ENCODE data around the gene GNG7.
"Not testable (repeated sequence)": the region's sequence is repeated elsewhere in the genome, so short reads cannot be mapped to it uniquely, and the experiment has no call there.

Gene GNG7

GRCh38 chr19:2511991-2512390, 190.5 kb downstream of the GNG7 start:
- H3K9me3 ChIP-seq (replicated peaks; ENCODE audit: low read length), result no peaks in the 10 kb centered on the region
- no peak overlapping the region for H3K4me3 ChIP-seq (ENCODE audit: low read length)
- no peaks in the 10 kb centered on the region for H3K36me3 ChIP-seq (ENCODE audit: insufficient read depth, low read length)
- no peaks in the 10 kb centered on the region for H3K27me3 ChIP-seq (ENCODE audit: control insufficient read depth, insufficient read depth, low read length)
- no peak overlapping the region for H3K4me2 ChIP-seq (ENCODE audit: low read length)
- H3K4me1 ChIP-seq (ENCODE audit: control insufficient read depth, insufficient read depth, low read length), result peaks cover 3% of the 10 kb centered on the region
- no peak overlapping the region for H3K9ac ChIP-seq (ENCODE audit: low read depth, low read length)

- H3K27me3 ChIP-seq (ENCODE audit: control insufficient read depth, insufficient read depth, low read length), result no peaks in the 10 kb centered on the region
- H3K9me3 ChIP-seq (replicated peaks; ENCODE audit: low read length), result no peaks in the 10 kb centered on the region
- peaks cover 7% of the 10 kb centered on the region for H3K4me1 ChIP-seq (ENCODE audit: control insufficient read depth, insufficient read depth, low read length)
- H3K9ac ChIP-seq (ENCODE audit: low read depth, low read length), result no peak overlapping the region
- no peaks in the 10 kb centered on the region for H3K36me3 ChIP-seq (ENCODE audit: insufficient read depth, low read length)
- H3K4me2 ChIP-seq (ENCODE audit: low read length), result no peak overlapping the region
- no peak overlapping the region for H3K4me3 ChIP-seq (ENCODE audit: low read length)
These were observed 190.9 kb downstream of the GNG7 start for GRCh38 chr19:2511570-2511969.

- Histone ChIP-seq H3K9me3 (replicated peaks; ENCODE audit: low read length) (no peaks in the 10 kb centered on the region), H3K9ac (ENCODE audit: low read depth, low read length) (no peak overlapping the region), H3K4me3 (ENCODE audit: low read length) (no peak overlapping the region), H3K4me1 (ENCODE audit: control insufficient read depth, insufficient read depth, low read length) (peaks cover 9% of the 10 kb centered on the region), H3K36me3 (ENCODE audit: insufficient read depth, low read length) (no peaks in the 10 kb centered on the region), H3K4me2 (ENCODE audit: low read length) (no peak overlapping the region), H3K27me3 (ENCODE audit: control insufficient read depth, insufficient read depth, low read length) (no peaks in the 10 kb centered on the region)
These were observed 193.4 kb downstream of the GNG7 start for GRCh38 chr19:2509096-2509495.

GRCh38 chr19:2507109-2507508, 195.4 kb downstream of the GNG7 start:
- Histone ChIP-seq H3K9me3 (replicated peaks; ENCODE audit: low read length) (no peaks in the 10 kb centered on the region), H3K27me3 (ENCODE audit: control insufficient read depth, insufficient read depth, low read length) (no peaks in the 10 kb centered on the region), H3K4me3 (ENCODE audit: low read length) (peak overlapping the region; percentile 28), H3K4me2 (ENCODE audit: low read length) (peak overlapping the region; percentile 71), H3K36me3 (ENCODE audit: insufficient read depth, low read length) (no peaks in the 10 kb centered on the region), H3K9ac (ENCODE audit: low read depth, low read length) (peak overlapping the region; percentile 21), H3K4me1 (ENCODE audit: control insufficient read depth, insufficient read depth, low read length) (peaks cover 22% of the 10 kb centered on the region)

- H3K36me3 ChIP-seq (ENCODE audit: insufficient read depth, low read length); H3K9me3 ChIP-seq (replicated peaks; ENCODE audit: low read length); H3K4me3 ChIP-seq (ENCODE audit: low read length); H3K27me3 ChIP-seq (ENCODE audit: control insufficient read depth, insufficient read depth, low read length): not testable (repeated sequence)
- H3K9ac ChIP-seq (ENCODE audit: low read depth, low read length), result peak overlapping the region; percentile 21
- H3K4me2 ChIP-seq (ENCODE audit: low read length), result peak overlapping the region; percentile 71
- peaks cover 22% of the 10 kb centered on the region for H3K4me1 ChIP-seq (ENCODE audit: control insufficient read depth, insufficient read depth, low read length)
These were observed 195.8 kb downstream of the GNG7 start for GRCh38 chr19:2506656-2507055.

GRCh38 chr19:2503521-2504109, 198.9 kb downstream of the GNG7 start:
- Histone ChIP-seq H3K9ac (ENCODE audit: low read depth, low read length) (peak overlapping the region; percentile 73), H3K36me3 (ENCODE audit: insufficient read depth, low read length) (no peaks in the 10 kb centered on the region), H3K4me3 (ENCODE audit: low read length) (peak overlapping the region; percentile 7)

GRCh38 chr19:2500841-2501261, 201.6 kb downstream of the GNG7 start:
- no peaks in the 10 kb centered on the region for H3K27me3 ChIP-seq (ENCODE audit: control insufficient read depth, insufficient read depth, low read length)
- no peak overlapping the region for H3K4me2 ChIP-seq (ENCODE audit: low read length)
- H3K9ac ChIP-seq (ENCODE audit: low read depth, low read length), result peak overlapping the region; percentile 14
- H3K4me1 ChIP-seq (ENCODE audit: control insufficient read depth, insufficient read depth, low read length), result peaks cover 30% of the 10 kb centered on the region
- no peaks in the 10 kb centered on the region for H3K36me3 ChIP-seq (ENCODE audit: insufficient read depth, low read length)
- H3K4me3 ChIP-seq (ENCODE audit: low read length), result no peak overlapping the region
- no peaks in the 10 kb centered on the region for H3K9me3 ChIP-seq (replicated peaks; ENCODE audit: low read length)

More at GRCh38 chr19:2503521-2504109, 198.9 kb downstream of the GNG7 start:
- no peaks in the 10 kb centered on the region for H3K27me3 ChIP-seq (ENCODE audit: control insufficient read depth, insufficient read depth, low read length)
- no peaks in the 10 kb centered on the region for H3K9me3 ChIP-seq (replicated peaks; ENCODE audit: low read length)
- H3K4me1 ChIP-seq (ENCODE audit: control insufficient read depth, insufficient read depth, low read length), result peaks cover 34% of the 10 kb centered on the region
- H3K4me2 ChIP-seq (ENCODE audit: low read length), result peak overlapping the region; percentile 44

- Histone ChIP-seq H3K4me2 (ENCODE audit: low read length) (no peak overlapping the region), H3K4me3 (ENCODE audit: low read length) (no peak overlapping the region), H3K4me1 (ENCODE audit: control insufficient read depth, insufficient read depth, low read length) (peaks cover 36% of the 10 kb centered on the region), H3K9ac (ENCODE audit: low read depth, low read length) (no peak overlapping the region), H3K9me3 (replicated peaks; ENCODE audit: low read length) (no peaks in the 10 kb centered on the region), H3K36me3 (ENCODE audit: insufficient read depth, low read length) (no peaks in the 10 kb centered on the region), H3K27me3 (ENCODE audit: control insufficient read depth, insufficient read depth, low read length) (no peaks in the 10 kb centered on the region)
These were observed 202.3 kb downstream of the GNG7 start for GRCh38 chr19:2500156-2500555.

GRCh38 chr19:2497186-2497585, 205.3 kb downstream of the GNG7 start:
- Histone ChIP-seq H3K9me3 (replicated peaks; ENCODE audit: low read length) (no peaks in the 10 kb centered on the region), H3K4me1 (ENCODE audit: control insufficient read depth, insufficient read depth, low read length) (peaks cover 48% of the 10 kb centered on the region), H3K4me2 (ENCODE audit: low read length) (no peak overlapping the region), H3K9ac (ENCODE audit: low read depth, low read length) (no peak overlapping the region), H3K36me3 (ENCODE audit: insufficient read depth, low read length) (no peaks in the 10 kb centered on the region), H3K27me3 (ENCODE audit: control insufficient read depth, insufficient read depth, low read length) (no peaks in the 10 kb centered on the region), H3K4me3 (ENCODE audit: low read length) (no peak overlapping the region)

GRCh38 chr19:2495651-2496316, 206.7 kb downstream of the GNG7 start:
- H3K27me3 ChIP-seq (ENCODE audit: control insufficient read depth, insufficient read depth, low read length), result no peaks in the 10 kb centered on the region
- H3K4me3 ChIP-seq (ENCODE audit: low read length), result peak overlapping the region; percentile 22
- no peaks in the 10 kb centered on the region for H3K36me3 ChIP-seq (ENCODE audit: insufficient read depth, low read length)
- peaks cover 57% of the 10 kb centered on the region for H3K4me1 ChIP-seq (ENCODE audit: control insufficient read depth, insufficient read depth, low read length)
- H3K9ac ChIP-seq (ENCODE audit: low read depth, low read length), result peak overlapping the region; percentile 97
- peak overlapping the region; percentile 95 for H3K4me2 ChIP-seq (ENCODE audit: low read length)
- H3K9me3 ChIP-seq (replicated peaks; ENCODE audit: low read length), result no peaks in the 10 kb centered on the region

GRCh38 chr19:2495130-2495641, 207.3 kb downstream of the GNG7 start:
- Histone ChIP-seq H3K4me1 (ENCODE audit: control insufficient read depth, insufficient read depth, low read length) (peaks cover 57% of the 10 kb centered on the region), H3K36me3 (ENCODE audit: insufficient read depth, low read length) (no peaks in the 10 kb centered on the region), H3K9me3 (replicated peaks; ENCODE audit: low read length) (no peaks in the 10 kb centered on the region), H3K27me3 (ENCODE audit: control insufficient read depth, insufficient read depth, low read length) (no peaks in the 10 kb centered on the region), H3K4me2 (ENCODE audit: low read length) (peak overlapping the region; percentile 95), H3K4me3 (ENCODE audit: low read length) (peak overlapping the region; percentile 76), H3K9ac (ENCODE audit: low read depth, low read length) (peak overlapping the region; percentile 97)
